GM18520 (cell line): ENCODE measurements around the gene USP9Y.

Source experiments
- ATAC-seq: cut with Tn5 transposase; IDR thresholded peaks from one replicate; pipeline ENCODE4 v1.9.1; 2021; ENCODE audit not compliant: unreplicated experiment

USP9Y gene

DNA sequence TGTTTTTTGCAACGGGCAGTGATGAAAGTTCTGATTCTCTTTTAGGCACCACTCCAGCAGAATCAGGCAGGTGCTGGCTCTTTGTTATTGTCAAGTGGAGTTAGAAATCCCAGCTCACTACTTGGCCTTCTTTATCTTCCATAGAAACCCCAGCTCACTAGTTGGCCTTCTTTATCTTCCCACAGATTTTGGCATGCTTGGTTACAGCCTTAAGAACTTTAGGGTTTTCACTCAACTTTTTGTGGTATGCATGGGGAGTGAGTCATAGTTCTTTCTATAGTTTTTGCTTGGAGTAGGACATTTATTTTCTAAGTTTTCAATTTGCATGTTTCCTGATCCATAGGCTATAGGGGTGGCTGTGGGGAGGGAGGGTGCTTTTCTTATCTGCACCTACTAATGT lies 55.0 kb downstream of the USP9Y start:
- ATAC-seq = no peak

DNA sequence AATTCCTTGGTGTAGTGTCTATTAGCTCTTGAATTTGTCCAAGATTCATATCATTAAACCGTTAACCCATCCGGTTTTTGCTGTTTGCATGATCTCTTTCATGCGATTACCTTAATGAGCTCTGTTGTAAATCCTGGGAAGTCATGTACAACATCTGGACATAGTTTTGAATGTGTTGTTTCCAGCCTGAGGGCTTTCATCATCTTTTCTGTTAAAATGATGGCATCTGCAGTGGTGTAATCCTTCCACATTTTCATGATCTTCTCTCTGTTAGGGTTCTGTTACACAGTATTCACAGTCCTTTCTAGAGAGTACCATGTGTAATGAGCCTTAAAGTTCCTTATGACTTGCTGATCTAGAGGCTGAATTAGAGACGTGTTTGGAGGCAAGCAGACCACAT lies 64.9 kb downstream of the USP9Y start:
- no peak for ATAC-seq

- ATAC-seq = no peak
Measured at GRCh38 chrY:12784521-12784920, 83.5 kb downstream of the USP9Y start.

DNA sequence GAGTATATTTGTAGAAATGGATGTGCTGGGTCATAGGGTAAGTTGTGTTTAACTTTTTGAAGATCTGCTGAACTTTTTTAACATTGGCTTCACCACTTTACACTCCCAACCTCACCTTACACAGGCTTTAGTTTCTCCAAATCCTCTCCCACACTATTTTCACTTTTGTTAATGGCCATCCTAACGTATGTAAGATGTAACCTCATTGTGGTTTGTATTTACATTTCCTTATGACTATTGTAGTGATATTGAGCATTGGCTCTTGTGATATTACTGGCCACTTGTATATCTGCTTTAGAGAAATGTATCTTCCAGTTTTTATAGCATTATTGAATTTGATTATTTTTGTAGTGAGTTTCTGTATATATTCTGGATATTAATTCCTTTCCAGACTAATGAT lies 93.0 kb downstream of the USP9Y start:
- no peak for ATAC-seq

- no peak for ATAC-seq
Measured at GRCh38 chrY:12808046-12808445, 107.0 kb downstream of the USP9Y start.

GRCh38 chrY:12809034-12809433 lies 108.0 kb downstream of the USP9Y start:
- ATAC-seq = no peak

DNA sequence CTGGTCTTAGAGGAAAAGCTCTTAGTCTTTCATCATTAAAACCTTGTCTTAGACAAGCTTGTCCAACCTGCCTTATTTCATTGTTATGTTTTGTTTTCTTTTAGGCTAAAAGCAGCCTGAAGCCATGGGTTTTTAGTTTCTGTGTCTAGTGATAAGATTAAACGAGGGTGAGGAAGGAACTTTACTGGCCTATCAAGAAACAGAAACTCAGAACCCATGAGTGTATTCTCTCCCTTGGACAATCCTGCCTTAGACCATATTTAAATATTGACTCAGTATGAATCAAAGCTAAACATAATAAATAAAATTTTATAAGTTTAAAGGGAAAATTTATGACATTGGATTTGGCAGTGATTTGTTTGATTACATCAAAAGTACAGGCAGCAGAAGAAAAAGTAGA lies 122.4 kb downstream of the USP9Y start:
- no peak for ATAC-seq

DNA sequence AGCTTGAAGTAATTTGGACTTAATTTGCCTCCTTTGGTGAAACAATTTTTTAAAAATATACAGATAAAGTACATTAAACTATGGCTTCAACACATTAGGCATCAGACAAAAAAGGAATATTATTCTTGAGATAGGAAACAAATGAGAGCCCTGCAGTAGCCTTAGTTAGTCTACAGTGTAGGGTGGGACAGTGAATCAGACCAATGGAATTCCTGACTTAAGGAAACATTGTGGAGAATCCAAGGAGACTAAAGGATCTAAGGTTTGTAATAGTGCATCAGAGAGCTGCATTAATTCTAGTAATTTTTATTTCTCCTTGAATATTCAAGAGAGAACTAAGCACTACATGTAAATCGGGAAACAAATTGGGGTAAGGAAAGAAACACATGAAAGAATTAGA lies 125.8 kb downstream of the USP9Y start:
- ATAC-seq = no peak

GRCh38 chrY:12833284-12833683 lies 132.3 kb downstream of the USP9Y start:
- no peak for ATAC-seq

DNA sequence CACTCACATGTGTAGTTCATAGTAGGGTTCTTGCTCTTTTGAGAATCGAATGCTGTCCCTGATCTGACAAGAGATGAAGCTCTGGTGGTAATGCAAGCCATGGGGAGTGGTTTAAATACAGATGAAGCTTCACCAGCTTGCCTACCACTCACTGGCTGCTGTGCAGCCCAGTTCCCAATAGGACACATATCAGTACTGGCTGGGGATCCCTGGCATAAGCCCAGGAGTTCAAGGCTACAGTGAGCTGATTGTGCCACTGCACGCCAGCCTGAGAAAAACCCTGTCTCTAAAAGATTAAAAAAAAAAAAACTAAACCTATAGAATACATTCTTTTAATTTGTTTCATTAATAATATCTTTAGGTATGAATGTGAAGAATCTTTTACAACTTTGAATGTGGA lies 136.5 kb downstream of the USP9Y start:
- no peak for ATAC-seq

DNA sequence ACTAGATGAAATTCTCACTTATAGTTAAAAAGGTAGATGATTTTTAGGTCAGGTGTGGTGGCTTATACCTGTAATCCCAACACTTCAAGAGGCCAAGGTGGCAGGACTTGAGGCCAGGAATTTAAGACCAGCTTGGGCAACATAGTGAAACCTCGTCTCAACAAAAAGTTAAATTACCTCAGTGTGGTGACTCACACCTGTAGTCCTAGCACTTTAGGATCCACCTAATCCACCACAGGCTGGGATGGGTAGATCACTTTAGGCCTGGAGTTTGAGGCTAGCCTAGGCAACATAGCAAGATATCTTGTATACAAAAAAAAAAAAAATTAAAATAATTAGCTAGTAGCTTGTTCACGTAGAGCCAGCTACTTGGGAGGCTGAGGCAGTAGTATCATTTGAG lies 140.3 kb downstream of the USP9Y start:
- no peak for ATAC-seq

DNA sequence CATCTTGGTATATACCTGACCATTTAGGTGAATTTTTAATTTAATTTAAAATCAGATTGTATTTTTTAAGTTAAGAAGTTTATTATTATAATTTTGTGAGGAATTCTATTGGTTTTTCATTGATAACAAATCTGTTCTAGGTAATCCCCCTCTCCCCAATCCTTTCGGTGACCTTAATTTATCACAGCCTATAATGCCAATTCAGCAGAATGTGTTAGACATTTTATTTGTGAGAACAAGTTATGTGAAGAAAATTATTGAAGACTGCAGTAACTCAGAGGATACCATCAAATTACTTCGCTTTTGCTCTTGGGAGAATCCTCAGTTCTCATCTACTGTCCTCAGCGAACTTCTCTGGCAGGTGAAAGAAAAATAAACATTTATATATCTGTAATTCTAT lies 145.8 kb downstream of the USP9Y start:
- ATAC-seq = no peak

DNA sequence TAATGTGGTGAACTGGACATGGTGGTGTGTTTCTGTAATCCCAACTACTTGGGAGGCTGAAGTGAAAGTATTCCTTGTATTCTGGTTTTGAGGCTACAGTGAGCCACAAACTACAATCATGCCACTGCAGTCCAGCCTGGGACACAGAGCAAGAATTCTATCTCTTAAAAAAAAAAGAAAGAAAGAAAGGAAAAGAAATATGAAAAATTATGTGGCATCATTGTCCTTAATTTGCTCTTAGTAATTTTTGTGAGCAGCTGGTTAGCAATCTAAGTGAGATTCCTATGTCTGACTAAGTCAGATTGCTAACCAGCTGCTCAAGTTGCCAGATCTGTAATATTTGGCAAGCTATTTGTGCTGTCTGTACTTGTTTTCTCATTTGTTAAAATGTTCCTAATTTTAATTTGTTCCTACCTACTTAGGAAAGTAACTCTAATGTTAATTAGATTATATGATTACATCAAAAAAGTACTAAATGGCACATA lies 154.8 kb downstream of the USP9Y start:
- ATAC-seq = no peak

GRCh38 chrY:12867960-12868359 lies 166.9 kb downstream of the USP9Y start:
- no peak for ATAC-seq

DNA sequence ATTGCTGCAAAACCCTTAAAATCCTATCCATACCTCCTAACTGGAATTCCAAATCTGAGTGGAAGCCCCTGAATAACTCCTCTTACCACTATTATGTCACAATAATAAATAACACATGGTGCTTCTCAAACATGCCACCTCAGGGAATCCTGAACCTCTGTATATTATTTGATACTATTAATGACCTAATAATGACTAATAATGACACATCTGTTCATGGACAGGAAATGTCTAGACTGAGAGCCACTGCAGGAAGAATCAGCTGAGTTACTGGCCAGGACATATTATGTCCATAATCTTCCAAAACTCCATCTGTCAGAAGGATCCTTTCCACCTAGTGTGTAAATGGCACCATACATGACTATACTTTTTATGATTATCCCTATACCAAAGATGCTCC lies 195.9 kb downstream of the USP9Y start:
- ATAC-seq = no peak

DNA sequence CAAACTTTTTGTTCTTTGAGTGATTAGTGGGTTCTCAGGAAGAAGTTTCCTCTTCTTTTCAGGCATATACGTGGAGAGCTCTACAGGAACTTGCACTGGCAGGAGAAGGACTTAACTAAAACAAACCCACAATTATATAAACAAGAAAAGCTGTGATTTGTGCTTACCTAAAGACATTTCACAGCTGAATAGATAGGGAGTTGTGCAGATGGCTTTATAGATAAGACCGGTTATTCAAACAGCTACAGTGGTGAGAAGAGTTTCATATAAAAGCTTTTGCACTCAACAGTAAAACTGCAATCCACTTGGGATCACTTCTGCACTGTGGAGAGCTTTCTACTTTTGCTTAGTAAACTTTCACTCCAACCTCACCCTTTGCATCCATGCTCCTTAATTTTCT lies 197.6 kb downstream of the USP9Y start:
- no peak for ATAC-seq

GRCh38 chrY:12904618-12905516 lies 203.8 kb downstream of the USP9Y start, which contains the start of gene DDX3Y:
TSS of gene DDX3Y (plus strand) at chrY:12904868. CDS start at chrY:12904937, 69 bp downstream.
- no peak for ATAC-seq

GRCh38 chrY:12905517-12905872 lies 204.5 kb downstream of the USP9Y start:
- ATAC-seq = no peak

DNA sequence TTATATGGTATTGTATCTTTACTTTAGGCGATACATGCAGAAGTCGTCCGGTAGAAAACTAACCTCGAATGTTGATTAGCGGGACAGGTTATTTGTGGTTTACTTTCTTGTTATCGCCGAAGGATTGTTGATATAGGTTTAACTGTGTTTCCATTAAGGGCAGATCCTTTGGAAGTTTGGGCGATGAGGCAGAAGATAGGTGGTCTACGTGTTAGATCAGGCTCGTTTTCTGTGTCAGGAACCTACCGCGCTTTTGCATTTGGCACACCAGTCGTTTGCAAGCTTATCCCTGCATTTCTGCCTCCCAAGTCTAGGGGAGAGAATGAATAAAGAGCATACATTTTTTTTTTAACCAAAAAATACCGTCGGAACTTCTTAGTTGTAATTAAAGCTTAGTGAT lies 204.9 kb downstream of the USP9Y start:
- no peak for ATAC-seq
